Measurements from ENCODE around the gene CLNK.

CLNK gene

GRCh38 chr4:10698172-10698571 lies 13.6 kb upstream of the CLNK start:
- no peak for DNase-seq

GRCh38 chr4:10697086-10697485 lies 12.5 kb upstream of the CLNK start:
- no peak for DNase-seq

DNA sequence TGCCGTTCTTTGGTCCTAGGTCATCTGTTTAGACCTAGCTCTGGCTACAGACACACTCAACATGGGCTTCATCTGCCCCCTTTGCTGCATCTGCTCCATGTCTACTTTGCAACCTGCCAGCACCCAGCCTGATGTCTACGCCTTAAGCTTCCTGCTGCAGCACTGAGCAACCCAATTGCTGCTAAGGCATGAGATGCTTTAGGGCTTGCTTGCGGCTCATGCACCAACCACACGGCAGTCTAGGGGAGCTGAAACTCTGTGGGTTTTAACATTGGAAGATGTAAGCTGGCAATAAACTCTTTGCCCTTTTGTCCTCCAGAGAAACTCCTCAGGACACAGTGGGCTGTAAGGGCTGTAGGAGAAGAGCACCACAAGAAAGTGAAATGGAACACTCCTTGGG lies 11.7 kb upstream of the CLNK start:
- DNase-seq: no peak

- no peak for DNase-seq
Measured at GRCh38 chr4:10694828-10695209, 10.3 kb upstream of the CLNK start.

- DNase-seq: no peak
Measured at GRCh38 chr4:10694151-10694827, 9.7 kb upstream of the CLNK start.

GRCh38 chr4:10691651-10692050 lies 7.1 kb upstream of the CLNK start:
- DNase-seq: no peak

- DNase-seq: no peak
Measured at GRCh38 chr4:10690185-10690907, 5.8 kb upstream of the CLNK start.

DNA sequence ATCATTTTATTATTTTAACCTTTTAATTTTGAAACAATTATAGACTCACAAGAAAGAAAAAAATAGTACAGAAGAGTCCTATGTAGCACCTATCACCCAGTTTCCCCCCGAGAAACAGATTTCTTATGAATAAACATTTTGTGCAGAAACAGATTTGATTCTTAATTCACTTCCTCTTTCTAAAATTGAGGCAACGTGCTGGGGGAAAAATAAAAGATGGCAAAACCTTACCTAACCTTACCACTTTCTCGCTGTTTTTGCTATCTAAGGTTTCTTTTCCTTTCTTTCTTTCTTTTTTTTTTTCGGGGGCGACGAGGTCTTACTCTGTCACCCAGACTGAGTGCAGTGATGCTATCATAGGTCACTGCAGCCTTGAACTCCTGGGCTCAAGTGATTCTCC lies 4.3 kb upstream of the CLNK start:
- DNase-seq: no peak

- DNase-seq: no peak
Measured at GRCh38 chr4:10688022-10688421, 3.5 kb upstream of the CLNK start.

DNA sequence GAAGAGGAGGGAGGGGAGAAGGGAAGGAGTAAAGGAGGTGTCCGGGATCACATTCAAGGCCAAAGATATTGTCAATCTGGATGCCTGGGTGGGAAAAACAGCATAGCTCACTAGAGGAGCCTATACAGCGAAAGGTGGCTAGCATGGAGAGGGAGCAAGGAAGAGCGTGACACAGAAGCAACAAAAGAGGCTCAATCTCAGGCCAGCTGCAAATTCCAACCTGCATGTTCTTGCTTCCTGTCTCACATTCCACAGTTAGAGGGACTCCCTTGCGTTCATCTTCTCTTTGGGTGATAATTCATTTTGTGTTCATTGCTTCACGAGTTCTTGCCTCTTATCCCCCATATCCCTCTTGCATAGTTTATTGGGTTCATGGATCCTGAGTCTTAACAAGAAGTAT lies 3.0 kb upstream of the CLNK start:
- no peak for DNase-seq

DNA sequence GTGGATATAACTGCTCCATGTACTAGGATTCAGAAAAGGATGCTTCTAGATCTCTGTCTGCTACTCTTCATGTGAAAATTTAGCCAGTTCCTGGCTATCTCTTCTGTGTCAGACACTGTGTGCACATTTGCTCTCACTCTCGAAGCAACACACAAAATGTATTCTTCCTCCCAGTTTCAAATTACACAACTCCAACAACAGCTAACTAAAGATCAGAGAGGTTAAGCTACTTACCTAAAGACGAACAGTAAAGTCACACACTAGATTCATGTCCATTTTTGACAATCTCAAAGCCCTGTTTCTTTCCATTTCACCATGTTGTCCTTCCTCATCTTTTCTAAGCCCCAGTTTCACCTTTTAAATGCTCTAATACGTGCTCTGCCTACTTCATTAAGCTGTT lies 2.2 kb downstream of the CLNK start:
- no peak for DNase-seq

GRCh38 chr4:10677796-10678497 lies 6.6 kb downstream of the CLNK start:
- DNase-seq: no peak

GRCh38 chr4:10673817-10674369 lies 10.7 kb downstream of the CLNK start:
- no peak for DNase-seq

DNA sequence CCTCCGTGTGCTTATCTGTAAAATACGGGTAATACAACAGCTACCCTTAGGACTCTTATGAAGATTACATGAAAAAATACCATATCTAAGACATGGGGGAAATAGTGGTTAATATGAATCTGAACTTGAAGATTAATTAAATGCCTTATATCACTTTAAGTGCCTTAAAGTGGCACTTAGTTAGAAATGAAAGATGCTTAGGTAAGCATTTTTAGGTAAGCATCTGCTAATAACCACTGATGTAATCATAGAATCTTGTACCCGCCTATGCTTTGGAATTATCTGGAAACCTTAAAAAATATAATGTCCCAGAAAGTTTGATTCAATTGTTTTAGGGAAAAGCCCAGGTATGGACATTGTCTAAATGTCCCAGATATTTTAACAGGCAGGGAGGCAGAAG lies 12.2 kb downstream of the CLNK start:
- DNase-seq: no peak

DNA sequence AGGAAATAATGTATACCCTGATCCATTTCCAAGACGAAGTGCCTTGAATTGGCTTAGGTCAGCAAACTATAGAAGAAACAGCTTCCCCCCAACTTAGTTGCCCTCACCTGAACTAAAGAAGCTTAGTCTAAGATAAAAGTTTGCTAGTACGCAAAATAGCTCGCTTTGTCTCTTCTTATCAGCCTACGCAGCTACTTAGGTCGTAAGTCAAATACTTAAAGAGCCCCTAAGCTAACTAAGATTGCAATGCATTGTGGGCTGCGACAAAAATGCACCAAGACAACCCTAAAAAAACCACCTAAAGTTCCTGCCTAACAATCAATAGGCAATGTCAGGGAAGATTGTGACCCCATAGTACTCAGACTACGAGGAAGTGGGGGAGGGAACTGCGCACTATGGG lies 12.8 kb downstream of the CLNK start:
- DNase-seq: no peak

DNA sequence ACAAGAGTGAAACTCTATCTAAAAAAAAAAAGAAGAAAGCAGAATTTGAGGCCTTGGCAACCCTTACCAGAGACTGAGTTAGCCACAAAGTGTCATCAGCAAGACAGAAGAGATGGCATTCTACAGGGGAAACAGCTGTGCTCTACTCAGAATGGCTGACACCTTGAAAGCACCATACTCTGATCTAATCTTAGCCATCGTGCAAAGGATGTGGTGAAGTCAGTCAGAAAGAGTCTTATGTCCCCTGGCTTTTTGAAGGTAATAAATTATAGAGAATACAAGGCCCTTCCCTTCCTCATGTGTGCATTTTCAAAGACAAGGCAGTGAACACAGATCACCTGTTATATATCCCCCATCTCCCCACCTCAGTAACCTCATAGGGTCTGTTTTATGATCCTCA lies 13.2 kb downstream of the CLNK start:
- no peak for DNase-seq

- DNase-seq: no peak
Measured at GRCh38 chr4:10670321-10670720, 14.2 kb downstream of the CLNK start.

DNA sequence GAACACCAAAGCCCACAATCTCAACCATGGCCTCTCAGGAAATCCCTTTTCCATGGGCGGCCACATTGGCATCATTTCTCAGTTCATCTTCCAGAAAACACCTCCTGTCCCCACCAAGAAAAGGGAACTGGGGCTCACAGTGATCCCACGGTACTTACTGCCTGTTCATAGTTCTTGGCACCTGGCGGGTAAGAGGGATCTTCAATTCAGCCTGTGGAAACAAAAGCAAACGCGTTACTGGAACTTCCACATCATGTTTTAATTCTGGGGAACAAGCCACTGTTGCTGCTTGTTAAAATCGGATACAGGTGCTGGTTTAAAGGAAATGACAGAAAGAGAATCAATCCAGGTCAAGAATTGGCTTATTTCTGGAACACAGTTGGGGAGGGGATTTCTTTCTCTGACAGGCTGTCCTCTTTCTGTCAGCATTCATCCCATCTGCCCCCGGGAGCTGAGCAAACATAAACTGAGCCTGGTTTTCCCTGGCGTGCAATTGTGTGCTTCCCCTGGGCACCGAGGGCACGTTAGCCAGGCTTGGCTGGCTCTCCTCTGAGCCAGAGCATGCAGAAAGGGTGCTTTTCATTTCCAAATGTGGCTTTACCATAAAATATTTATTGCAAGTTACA lies 16.8 kb downstream of the CLNK start:
- peak; percentile 32 for DNase-seq

DNA sequence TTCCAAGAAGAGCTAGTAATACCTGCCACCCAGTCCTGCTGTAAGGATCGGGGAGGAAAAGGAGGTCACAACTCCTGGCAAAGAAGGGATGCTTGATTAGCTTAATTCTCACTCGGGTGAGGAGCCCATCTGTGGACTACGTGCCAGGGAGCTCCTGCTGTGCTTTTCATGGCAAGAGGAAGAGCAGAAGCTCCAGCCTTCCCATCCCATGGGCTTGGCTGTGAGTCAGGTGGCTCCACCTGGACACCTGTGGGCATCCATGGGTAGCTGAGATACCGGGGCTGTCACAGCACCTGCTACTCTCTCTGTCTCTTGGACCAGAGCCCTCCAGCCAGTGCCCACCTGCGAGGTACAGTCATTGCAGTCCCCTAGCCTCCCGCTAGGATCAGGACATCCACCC lies 18.0 kb downstream of the CLNK start:
- no peak for DNase-seq

GRCh38 chr4:10664408-10664807 lies 20.2 kb downstream of the CLNK start:
- DNase-seq: no peak

- DNase-seq: no peak
Measured at GRCh38 chr4:10662937-10663336, 21.6 kb downstream of the CLNK start.

- no peak for DNase-seq
Measured at GRCh38 chr4:10661047-10661446, 23.5 kb downstream of the CLNK start.

- DNase-seq: no peak
Measured at GRCh38 chr4:10659251-10659650, 25.3 kb downstream of the CLNK start.

GRCh38 chr4:10656988-10657387 lies 27.6 kb downstream of the CLNK start:
- no peak for DNase-seq
